Hematopoietic multipotent progenitor cell treated with erythropoietin and hydrocortisone succinate and interleukin-3 and kit ligand, for 17 days (in vitro differentiated cells): Measurements from ENCODE around the gene BABAM2.
"Not testable (repeated sequence)": the region's sequence is repeated elsewhere in the genome, so short reads cannot be mapped to it uniquely, and the experiment has no call there.

Experiments
- DNase-seq: peaks from one replicate; pipeline ENCODE4 v3.0.0-alpha.2; 2015; ENCODE audit warnings: low spot score

The BABAM2 gene

GRCh38 chr2:27878825-27879224, 11.7 kb upstream of the BABAM2 start:
- DNase-seq = no peak

GRCh38 chr2:27881815-27882583, 8.5 kb upstream of the BABAM2 start:
- not testable (repeated sequence) for DNase-seq

GRCh38 chr2:27882584-27882922, 8.0 kb upstream of the BABAM2 start:
- not testable (repeated sequence) for DNase-seq

GRCh38 chr2:27884601-27885000, 5.9 kb upstream of the BABAM2 start:
- DNase-seq = no peak

- DNase-seq = no peak
Observed at GRCh38 chr2:27885234-27885633, 5.3 kb upstream of the BABAM2 start.

- DNase-seq = no peak
Observed at GRCh38 chr2:27885661-27886060, 4.9 kb upstream of the BABAM2 start.

GRCh38 chr2:27886322-27886721, 4.2 kb upstream of the BABAM2 start:
- no peak for DNase-seq

GRCh38 chr2:27887111-27887510, 3.4 kb upstream of the BABAM2 start:
- DNase-seq = no peak

- DNase-seq = no peak
Observed at GRCh38 chr2:27887830-27888229, 2.7 kb upstream of the BABAM2 start.

GRCh38 chr2:27888790-27889189, 1.7 kb upstream of the BABAM2 start:
- no peak for DNase-seq

GRCh38 chr2:27889774-27890145, 769 bp upstream of the BABAM2 start:
- DNase-seq = no peak

- DNase-seq = peak; percentile 89
Observed at GRCh38 chr2:27890924-27891672, 569 bp downstream of the BABAM2 start.

- DNase-seq = no peak
Observed at GRCh38 chr2:27891673-27892105, 1.2 kb downstream of the BABAM2 start.

GRCh38 chr2:27893006-27893405, 2.5 kb downstream of the BABAM2 start:
- no peak for DNase-seq

GRCh38 chr2:27897717-27898116, 7.2 kb downstream of the BABAM2 start:
- no peak for DNase-seq

- DNase-seq = peak; percentile 33
Observed at GRCh38 chr2:27901234-27901633, 10.7 kb downstream of the BABAM2 start.

- no peak for DNase-seq
Observed at GRCh38 chr2:27902098-27902497, 11.6 kb downstream of the BABAM2 start.

GRCh38 chr2:27903018-27903417, 12.5 kb downstream of the BABAM2 start:
- no peak for DNase-seq

GRCh38 chr2:27903649-27904404, 13.3 kb downstream of the BABAM2 start:
- peak; percentile 26 for DNase-seq

GRCh38 chr2:27904405-27904665, 13.8 kb downstream of the BABAM2 start:
- peak; percentile 21 for DNase-seq

- no peak for DNase-seq
Observed at GRCh38 chr2:27906074-27906473, 15.5 kb downstream of the BABAM2 start.

- DNase-seq = no peak
Observed at GRCh38 chr2:27907547-27907946, 17.0 kb downstream of the BABAM2 start.

GRCh38 chr2:27909901-27910300, 19.4 kb downstream of the BABAM2 start:
- DNase-seq = no peak
